SK-N-SH (cell line): Measurements from ENCODE around the gene MRAP2. TPM values are rescaled to one million over a fixed set of nuclear protein-coding genes. Genes with fewer than 3 reads are reported as not detected.

ENCODE experiments used
- CTCF ChIA-PET: fragments of 300-600, 350-600 bp; formaldehyde crosslinking; extraction: SDS; loops from one replicate; lab custom pipeline; 2021; lab: Yijun Ruan, JAX
- POLR2A ChIA-PET: fragments of 350-600 bp; sonication (Branson Sonifier 250); formaldehyde crosslinking; extraction: SDS; loops from one replicate; lab custom pipeline; 2020; ENCODE audit warnings: antibody characterized with exemption, inconsistent platforms; lab: Yijun Ruan, JAX
- DNase-seq: peaks from one replicate; pipeline ENCODE4 v3.0.0; 2012
- H2AFZ ChIP-seq: fragments of 200-600 bp; sonication (generic); 2 replicates; pipeline ENCODE4 v1.8.1; 2016; ENCODE audit warnings: antibody characterized with exemption, mild to moderate bottlenecking, low read depth
- H3F3A ChIP-seq: fragments of 200-600 bp; sonication (generic); replicated peaks from 2 replicates; pipeline ENCODE3; 2016; ENCODE audit warnings: antibody characterized with exemption, mild to moderate bottlenecking; ENCODE audit not compliant: insufficient read depth
- H3K27ac ChIP-seq, 2 experiments: fragments of 200-500 bp in 1 of 2; fragments of 200-600 bp in 1 of 2; sonication (Bioruptor generic) in 1 of 2; sonication (generic), shearing (Covaris generic) in 1 of 2; 2 replicates each; pipeline versions ENCODE4 v1.5.1 to v1.6.1; 2014 to 2016; ENCODE audit warnings: low read depth in 2 of 2, inconsistent platforms in 1 of 2, low read length in 1 of 2, mild to moderate bottlenecking in 1 of 2, mixed read lengths in 1 of 2
- H3K27me3 ChIP-seq: fragments of 200-600 bp; sonication (generic), shearing (Covaris generic); 2 replicates; pipeline ENCODE4 v1.6.1; 2016; ENCODE audit warnings: mixed run types; ENCODE audit not compliant: insufficient read depth
- H3K36me3 ChIP-seq, 2 experiments: fragments of 200-500 bp in 1 of 2; fragments of 200-600 bp in 1 of 2; sonication (Bioruptor generic) in 1 of 2; sonication (generic) in 1 of 2; replicated peaks in 1 of 2; 2 replicates each; pipeline versions ENCODE3 to v1.5.1; 2014 to 2016; ENCODE audit warnings: low read length in 1 of 2, mild to moderate bottlenecking in 1 of 2; ENCODE audit not compliant: insufficient read depth in 2 of 2, control insufficient read depth in 1 of 2
- H3K4me1 ChIP-seq, 2 experiments: fragments of 200-500 bp in 1 of 2; fragments of 200-600 bp in 1 of 2; sonication (Bioruptor generic) in 1 of 2; sonication (generic), shearing (Covaris generic) in 1 of 2; 2 replicates each; pipeline versions ENCODE4 v1.5.1 to v1.6.1; 2014 to 2016; ENCODE audit warnings: low read depth in 1 of 2, low read length in 1 of 2, mixed run types in 1 of 2; ENCODE audit not compliant: insufficient read depth in 2 of 2, control insufficient read depth in 1 of 2
- H3K4me2 ChIP-seq: fragments of 200-600 bp; sonication (generic), shearing (Covaris generic); 2 replicates; pipeline ENCODE4 v1.6.1; 2017; ENCODE audit warnings: mixed run types
- H3K4me3 ChIP-seq, 2 experiments: fragments of 200-500 bp in 1 of 2; fragments of 200-600 bp in 1 of 2; sonication (Bioruptor generic) in 1 of 2; sonication (generic), shearing (Covaris generic) in 1 of 2; 2 replicates each; pipeline versions ENCODE4 v1.5.1 to v1.8.1; 2014 to 2016; ENCODE audit warnings: low read depth in 2 of 2, inconsistent platforms in 1 of 2, low read length in 1 of 2, mild to moderate bottlenecking in 1 of 2, mixed read lengths in 1 of 2, moderate library complexity in 1 of 2
- H3K79me2 ChIP-seq: fragments of 200-600 bp; sonication (generic); 2 replicates; pipeline ENCODE4 v1.8.1; 2017; ENCODE audit warnings: mild to moderate bottlenecking; ENCODE audit not compliant: insufficient read depth
- H3K9ac ChIP-seq: fragments of 200-600 bp; sonication (generic); 2 replicates; pipeline ENCODE4 v1.6.1; 2017; ENCODE audit warnings: mixed run types
- H3K9me2 ChIP-seq: fragments of 200-600 bp; sonication (generic); 2 replicates; pipeline ENCODE4 v1.6.1; 2017; ENCODE audit warnings: mixed run types
- H3K9me3 ChIP-seq: fragments of 200-600 bp; sonication (generic); 2 replicates; pipeline ENCODE4 v1.6.1; 2017; ENCODE audit warnings: mixed run types, mild to moderate bottlenecking, moderate library complexity
- H4K20me1 ChIP-seq: fragments of 200-600 bp; sonication (generic); 2 replicates; pipeline ENCODE4 v1.6.1; 2017; ENCODE audit warnings: mild to moderate bottlenecking, mixed run types; ENCODE audit not compliant: insufficient read depth
- CHD2 ChIP-seq: fragments of 150-350 bp; IDR thresholded peaks from 2 replicates; pipeline ENCODE4 v1.6.1; 2018; ENCODE audit warnings: low read length; ENCODE audit not compliant: partially characterized antibody
- CTCF ChIP-seq: fragments of 200-600 bp; sonication (generic); IDR thresholded peaks from 2 replicates; pipeline ENCODE4 v1.6.1; 2017; ENCODE audit warnings: antibody characterized with exemption, mild to moderate bottlenecking, moderate library complexity
- EP300 ChIP-seq, 2 experiments: IDR thresholded peaks; 2 replicates each; pipeline versions ENCODE4 v1.4.0 to v1.6.1; 2012; ENCODE audit warnings: borderline replicate concordance in 1 of 2, low read depth in 1 of 2, low read length in 1 of 2
- FOSL2 ChIP-seq: IDR thresholded peaks from 2 replicates; pipeline ENCODE4 v1.4.0; 2012; ENCODE audit warnings: low read depth, mild to moderate bottlenecking, moderate library complexity, borderline replicate concordance
- FOXJ3 ChIP-seq: sonication (generic); formaldehyde crosslinking; IDR thresholded peaks from 2 replicates; pipeline ENCODE4 v1.5.1; 2020; ENCODE audit warnings: mild to moderate bottlenecking, missing genetic modification reagents
- FOXM1 ChIP-seq: IDR thresholded peaks from 2 replicates; pipeline ENCODE4 v1.4.0; 2012; ENCODE audit warnings: low read depth, mild to moderate bottlenecking
- GABPA ChIP-seq: IDR thresholded peaks from 2 replicates; pipeline ENCODE4 v1.4.0; 2012; ENCODE audit warnings: low read depth, mild to moderate bottlenecking
- NFIC ChIP-seq: IDR thresholded peaks from 2 replicates; pipeline ENCODE4 v1.4.0; 2012; ENCODE audit warnings: borderline replicate concordance
- NRF1 ChIP-seq: IDR thresholded peaks from 2 replicates; pipeline ENCODE4 v1.6.1; 2012; ENCODE audit warnings: low read depth, mild to moderate bottlenecking, low read length
- PBX3 ChIP-seq: IDR thresholded peaks from 2 replicates; pipeline ENCODE4; 2012
- POLR2AphosphoS5 ChIP-seq: IDR thresholded peaks from 2 replicates; pipeline ENCODE4 v1.6.1; 2012; ENCODE audit warnings: low read depth, low read length
- RFX5 ChIP-seq: IDR thresholded peaks from 2 replicates; pipeline ENCODE4 v1.6.1; 2012; ENCODE audit warnings: mild to moderate bottlenecking, improper control_type of control experiment, low read length
- RXRA ChIP-seq: IDR thresholded peaks from 2 replicates; pipeline ENCODE4 v1.4.0; 2012; ENCODE audit warnings: low read depth, mild to moderate bottlenecking, borderline replicate concordance
- SIN3A ChIP-seq: IDR thresholded peaks from 2 replicates; pipeline ENCODE4 v1.6.1; 2012; ENCODE audit warnings: low read depth, mild to moderate bottlenecking, low read length, moderate library complexity, borderline replicate concordance
- TCF12 ChIP-seq: IDR thresholded peaks from 2 replicates; pipeline ENCODE4 v1.4.0; 2012
- TEAD4 ChIP-seq: IDR thresholded peaks from 2 replicates; pipeline ENCODE4 v1.4.0; 2012; ENCODE audit warnings: mild to moderate bottlenecking, borderline replicate concordance; ENCODE audit not compliant: insufficient read depth
- USF1 ChIP-seq: IDR thresholded peaks from 2 replicates; pipeline ENCODE4 v1.4.0; 2012; ENCODE audit warnings: low read depth, borderline replicate concordance
- ZBTB33 ChIP-seq: IDR thresholded peaks from 2 replicates; pipeline ENCODE4 v1.4.0; 2012; ENCODE audit warnings: low read depth, borderline replicate concordance
- WGBS: methylation state at CpG from one replicate; pipeline ENCODE4 v1.1.6; 2017; ENCODE audit warnings: low lambda C conversion rate; 5-methylcytosine and 5-hydroxymethylcytosine counted together
- polyA plus RNA-seq, 3 experiments: library from polyadenylated mRNA; depleted of rRNA; stranded (reverse); fragments of >200 nt; gene quantifications; 2 replicates each; pipeline ENCODE4 v1.2.3, GENCODE V29; 2012

MRAP2 gene
- polyA plus RNA-seq, 1 of the 3 experiments (the other 2 are of a cell fraction) = 0.12 TPM

- TF ChIP-seq USF1 (no peak), GABPA (no peak), TEAD4 (no peak), FOXJ3 (CRISPR knock-in tag) (no peak), EP300 (IDR thresholded peaks at IDR 0.05; ENCODE audit: borderline replicate concordance in 1 of 2, low read depth in 1 of 2, low read length in 1 of 2) (no peak), CTCF (no peak), FOSL2 (no peak), NFIC (no peak)
- TF ChIP-seq, all 33 proteins: peak for 0
These were observed 35.5 kb upstream of the MRAP2 start (continued) for GRCh38 chr6:83998021-83998584.

- Histone ChIP-seq H3K9me2 (no peaks in the 10 kb centered on the region), H3K36me3 (no peaks in the 10 kb centered on the region), H2AFZ (no peak overlapping the region), H3K27ac (no peak overlapping the region), H3K4me2 (no peak overlapping the region), H3K9ac (no peak overlapping the region), H3K4me3 (no peak overlapping the region), H4K20me1 (no peaks in the 10 kb centered on the region)
- CTCF ChIA-PET = interaction anchor here (2.5 kb wide), 1 partner anchor 10 kb away, joined by 7 read pairs; no protein-coding TSS in a partner anchor
- POLR2A ChIA-PET = no interaction called here
- no peak for DNase-seq
- no peak for TF ChIP-seq POLR2AphosphoS5
- TF ChIP-seq RFX5 = no peak
- TF ChIP-seq FOXM1 = no peak
- TF ChIP-seq CHD2 = no peak
- TF ChIP-seq ZBTB33 = no peak
- TF ChIP-seq RXRA = no peak
- no peak for TF ChIP-seq TCF12
- no peak for TF ChIP-seq PBX3
- TF ChIP-seq NRF1 = no peak
- no peak for TF ChIP-seq SIN3A
- TF ChIP-seq, all 33 proteins: peak for 0
- 74% methylated on average over 3 of the region's 3 CpGs for WGBS
- Histone ChIP-seq H3K27me3 (no peaks in the 10 kb centered on the region), H3K9me3 (no peaks in the 10 kb centered on the region), H3F3A (no peaks in the 10 kb centered on the region), H3K79me2 (no peaks in the 10 kb centered on the region), H3K4me1 (peaks cover 0 to 15% of the 10 kb centered on the region in 2 experiments; a peak in 2 of 4 replicates)
These were observed 32.5 kb upstream of the MRAP2 start for GRCh38 chr6:84001119-84001518.
